ENCODE data around the gene CDC40.
"Not testable (repeated sequence)": the region's sequence is repeated elsewhere in the genome, so short reads cannot be mapped to it uniquely, and the experiment has no call there.

DNA sequence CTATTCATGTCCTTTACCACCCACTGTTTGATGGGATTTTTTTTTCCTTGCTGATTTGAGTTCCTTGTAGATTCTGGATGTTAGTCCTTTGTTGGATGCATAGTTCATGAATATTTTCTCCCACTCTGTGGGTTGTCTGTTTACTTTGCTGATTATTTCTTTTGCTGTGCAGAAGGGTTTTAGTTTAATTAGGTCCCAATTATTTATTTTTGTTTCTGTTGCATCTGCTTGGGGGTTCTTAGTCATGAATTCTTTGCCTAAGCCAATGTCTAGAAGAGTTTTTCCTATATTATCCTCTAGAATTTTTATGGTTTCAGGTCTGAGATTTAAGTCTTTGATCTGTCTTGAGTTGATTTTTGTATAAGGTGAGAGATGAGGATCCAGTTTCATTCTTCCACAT, 92.6 kb downstream of the CDC40 start:
- TF ChIP-seq, protein P1, sequence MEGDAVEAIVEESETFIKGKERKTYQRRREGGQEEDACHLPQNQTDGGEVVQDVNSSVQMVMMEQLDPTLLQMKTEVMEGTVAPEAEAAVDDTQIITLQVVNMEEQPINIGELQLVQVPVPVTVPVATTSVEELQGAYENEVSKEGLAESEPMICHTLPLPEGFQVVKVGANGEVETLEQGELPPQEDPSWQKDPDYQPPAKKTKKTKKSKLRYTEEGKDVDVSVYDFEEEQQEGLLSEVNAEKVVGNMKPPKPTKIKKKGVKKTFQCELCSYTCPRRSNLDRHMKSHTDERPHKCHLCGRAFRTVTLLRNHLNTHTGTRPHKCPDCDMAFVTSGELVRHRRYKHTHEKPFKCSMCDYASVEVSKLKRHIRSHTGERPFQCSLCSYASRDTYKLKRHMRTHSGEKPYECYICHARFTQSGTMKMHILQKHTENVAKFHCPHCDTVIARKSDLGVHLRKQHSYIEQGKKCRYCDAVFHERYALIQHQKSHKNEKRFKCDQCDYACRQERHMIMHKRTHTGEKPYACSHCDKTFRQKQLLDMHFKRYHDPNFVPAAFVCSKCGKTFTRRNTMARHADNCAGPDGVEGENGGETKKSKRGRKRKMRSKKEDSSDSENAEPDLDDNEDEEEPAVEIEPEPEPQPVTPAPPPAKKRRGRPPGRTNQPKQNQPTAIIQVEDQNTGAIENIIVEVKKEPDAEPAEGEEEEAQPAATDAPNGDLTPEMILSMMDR (IDR thresholded peaks at IDR 0.05), result not testable (repeated sequence)
- TF ChIP-seq POLR2A (IDR thresholded peaks at IDR 0.05), result not testable (repeated sequence)

Measured in heart left ventricle (tissue), 13 donors.